Peyer's patch (tissue), 4 donors: ENCODE results near the gene ANKRD49. TPM values are rescaled to one million over a fixed set of nuclear protein-coding genes. Genes with fewer than 3 reads are reported as not detected.

Experiments
- DNase-seq, 3 donors: peaks; one replicate each; pipeline ENCODE4 v3.0.0-alpha.2; 2017 to 2019
- H3K27ac ChIP-seq, 4 donors: fragments of 200-600 bp; sonication (generic); one replicate each; pipeline ENCODE4 v1.5.1; 2016 to 2019
- H3K27me3 ChIP-seq, 2 donors: fragments of 200-600 bp; sonication (generic); one replicate each; pipeline ENCODE4 v1.5.1; 2019
- H3K36me3 ChIP-seq, 3 donors: fragments of 200-600 bp; sonication (generic); one replicate each; pipeline ENCODE4 v1.5.1; 2016 to 2019
- H3K4me1 ChIP-seq, 4 donors: fragments of 200-600 bp; sonication (generic); one replicate each; pipeline ENCODE4 v1.5.1; 2016 to 2019
- H3K4me3 ChIP-seq, 4 donors: fragments of 200-600 bp; sonication (generic); 1 replicate in 3 of 4; 2 replicates in 1 of 4; pipeline ENCODE4 v1.5.1; 2016 to 2019; ENCODE audit warnings: mild to moderate bottlenecking in 1 of 4
- H3K9me3 ChIP-seq, 4 donors: fragments of 200-600 bp; sonication (generic); one replicate each; pipeline ENCODE4 v1.5.1; 2016 to 2019; ENCODE audit warnings: mild to moderate bottlenecking in 1 of 4
- POLR2A ChIP-seq, 2 donors: fragments of 450-650 bp; IDR thresholded peaks; one replicate each; pipeline ENCODE4 v1.5.1; 2017; ENCODE audit warnings: antibody characterized with exemption in 2 of 2, mild to moderate bottlenecking in 2 of 2, moderate library complexity in 2 of 2
- total RNA-seq, 4 donors: library from RNA; depleted of rRNA; stranded (reverse); fragments of >200 nt; gene quantifications; one replicate each; pipeline ENCODE4 v1.1.0, GENCODE V29; 2016
- TF ChIP-seq, protein P1 (sequence below), 6 experiments: fragments of 450-650 bp in 4 of 6; fragments of 200-600 bp in 2 of 6; sonication (generic) in 1 of 6; IDR thresholded peaks; one replicate each; pipeline ENCODE4 v1.5.1; 2017 to 2019; ENCODE audit warnings: antibody characterized with exemption in 6 of 6, mild to moderate bottlenecking in 3 of 6, moderate library complexity in 1 of 6

Gene ANKRD49
- total RNA-seq, 4 donors from 2014 or later = 17.3 to 49.5 (median 20.7) TPM

DNA sequence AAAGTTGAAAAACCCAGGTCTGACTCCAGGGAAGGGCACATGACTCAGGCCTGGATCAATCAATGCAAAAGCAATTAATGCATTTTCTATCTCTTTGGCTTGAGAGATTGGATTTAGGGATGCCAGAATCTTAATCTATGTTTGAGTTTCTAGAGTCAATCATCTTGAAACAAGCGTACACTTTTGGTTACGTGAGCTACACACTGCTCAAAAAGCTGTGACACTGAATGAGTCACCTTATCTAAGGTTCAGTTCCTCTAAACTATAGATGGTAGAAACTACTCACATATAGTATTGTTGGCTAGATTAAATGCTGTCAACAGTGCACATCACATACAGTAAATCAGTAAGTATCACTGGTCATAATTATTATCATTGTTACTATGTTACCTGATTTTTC is 24.4 kb upstream of the ANKRD49 start:
- Histone ChIP-seq H3K4me1 (no peaks in the 10 kb centered on the region), H3K27me3 (no peaks in the 10 kb centered on the region), H3K9me3 (no peaks in the 10 kb centered on the region), H3K36me3 (peaks cover 0 to 33% (median 0%) of the 10 kb centered on the region in 3 donors), H3K4me3 (no peak overlapping the region), H3K27ac (no peak overlapping the region)
- no peak for DNase-seq
- TF ChIP-seq, protein P1, sequence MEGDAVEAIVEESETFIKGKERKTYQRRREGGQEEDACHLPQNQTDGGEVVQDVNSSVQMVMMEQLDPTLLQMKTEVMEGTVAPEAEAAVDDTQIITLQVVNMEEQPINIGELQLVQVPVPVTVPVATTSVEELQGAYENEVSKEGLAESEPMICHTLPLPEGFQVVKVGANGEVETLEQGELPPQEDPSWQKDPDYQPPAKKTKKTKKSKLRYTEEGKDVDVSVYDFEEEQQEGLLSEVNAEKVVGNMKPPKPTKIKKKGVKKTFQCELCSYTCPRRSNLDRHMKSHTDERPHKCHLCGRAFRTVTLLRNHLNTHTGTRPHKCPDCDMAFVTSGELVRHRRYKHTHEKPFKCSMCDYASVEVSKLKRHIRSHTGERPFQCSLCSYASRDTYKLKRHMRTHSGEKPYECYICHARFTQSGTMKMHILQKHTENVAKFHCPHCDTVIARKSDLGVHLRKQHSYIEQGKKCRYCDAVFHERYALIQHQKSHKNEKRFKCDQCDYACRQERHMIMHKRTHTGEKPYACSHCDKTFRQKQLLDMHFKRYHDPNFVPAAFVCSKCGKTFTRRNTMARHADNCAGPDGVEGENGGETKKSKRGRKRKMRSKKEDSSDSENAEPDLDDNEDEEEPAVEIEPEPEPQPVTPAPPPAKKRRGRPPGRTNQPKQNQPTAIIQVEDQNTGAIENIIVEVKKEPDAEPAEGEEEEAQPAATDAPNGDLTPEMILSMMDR (IDR thresholded peaks at IDR 0.05) = no peak
- TF ChIP-seq POLR2A (IDR thresholded peaks at IDR 0.05) = no peak

GRCh38 chr11:94472916-94473799 is 20.6 kb upstream of the ANKRD49 start:
- Histone ChIP-seq H3K27ac (no peak overlapping the region), H3K27me3 (no peaks in the 10 kb centered on the region), H3K9me3 (no peaks in the 10 kb centered on the region), H3K4me1 (no peaks in the 10 kb centered on the region), H3K36me3 (peaks cover 0 to 26% (median 0%) of the 10 kb centered on the region in 3 donors), H3K4me3 (no peak overlapping the region)
- TF ChIP-seq POLR2A (IDR thresholded peaks at IDR 0.05) = no peak
- TF ChIP-seq, protein P1 (IDR thresholded peaks at IDR 0.05) = no peak
- DNase-seq = no peak

GRCh38 chr11:94477624-94478023 is 16.2 kb upstream of the ANKRD49 start:
- no peaks in the 10 kb centered on the region for H3K9me3 ChIP-seq
- no peaks in the 10 kb centered on the region for H3K27me3 ChIP-seq
- no peak overlapping the region for H3K27ac ChIP-seq
- no peak for TF ChIP-seq POLR2A (IDR thresholded peaks at IDR 0.05)
- TF ChIP-seq, protein P1 (IDR thresholded peaks at IDR 0.05) = no peak
- H3K4me3 ChIP-seq = no peak overlapping the region
- H3K4me1 ChIP-seq = no peaks in the 10 kb centered on the region
- DNase-seq = no peak
- H3K36me3 ChIP-seq = peaks cover 0 to 20% (median 0%) of the 10 kb centered on the region in 3 donors

DNA sequence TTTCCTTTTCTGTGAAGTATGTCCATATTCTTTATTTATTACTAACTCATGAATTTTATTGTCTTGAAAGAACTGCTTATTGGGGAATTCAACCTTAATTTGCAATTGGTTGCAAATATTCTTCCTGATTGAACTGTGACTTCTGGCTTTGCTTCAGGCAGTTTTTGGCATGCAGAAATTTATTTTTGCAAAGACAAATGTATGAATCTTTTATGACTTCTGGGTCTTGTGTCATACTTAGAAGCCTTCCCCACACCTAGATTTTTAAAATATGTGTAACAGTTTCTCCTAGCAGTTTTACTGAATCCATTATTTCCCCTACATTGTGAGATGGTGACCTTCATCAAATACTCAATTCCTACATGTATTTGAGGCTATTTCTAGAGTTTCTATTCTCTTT is 12.4 kb upstream of the ANKRD49 start:
- no peak overlapping the region for H3K27ac ChIP-seq
- DNase-seq = no peak
- H3K4me1 ChIP-seq = no peaks in the 10 kb centered on the region
- no peak for TF ChIP-seq POLR2A (IDR thresholded peaks at IDR 0.05)
- TF ChIP-seq, protein P1 (IDR thresholded peaks at IDR 0.05) = no peak
- peaks cover 0 to 37% (median 0%) of the 10 kb centered on the region in 3 donors for H3K36me3 ChIP-seq
- no peaks in the 10 kb centered on the region for H3K9me3 ChIP-seq
- no peaks in the 10 kb centered on the region for H3K27me3 ChIP-seq
- H3K4me3 ChIP-seq = no peak overlapping the region

- Histone ChIP-seq H3K4me1 (no peaks in the 10 kb centered on the region), H3K27ac (no peak overlapping the region), H3K4me3 (no peak overlapping the region), H3K27me3 (no peaks in the 10 kb centered on the region), H3K9me3 (no peaks in the 10 kb centered on the region), H3K36me3 (peaks cover 0 to 37% (median 0%) of the 10 kb centered on the region in 3 donors)
- TF ChIP-seq, protein P1 (IDR thresholded peaks at IDR 0.05) = no peak
- TF ChIP-seq POLR2A (IDR thresholded peaks at IDR 0.05) = no peak
- DNase-seq = no peak
These were observed 7.7 kb upstream of the ANKRD49 start for GRCh38 chr11:94486068-94486467.
